Breast epithelium (tissue), 3 donors: ENCODE data around the gene LDB3.

ENCODE experiments used
- CTCF ChIP-seq, 3 donors: fragments of 450-650 bp; IDR thresholded peaks; one replicate each; pipeline ENCODE4 v1.5.1; 2016 to 2017; ENCODE audit warnings: antibody characterized with exemption in 3 of 3, mild to moderate bottlenecking in 3 of 3, moderate library complexity in 3 of 3
- POLR2A ChIP-seq: fragments of 450-650 bp; IDR thresholded peaks from one replicate; pipeline ENCODE4 v1.6.1; 2016; ENCODE audit warnings: antibody characterized with exemption, mild to moderate bottlenecking, moderate library complexity
- POLR2AphosphoS5 ChIP-seq, 3 donors: sonication (generic); formaldehyde crosslinking; IDR thresholded peaks; one replicate each; pipeline ENCODE4 v1.6.1; 2017; ENCODE audit warnings: antibody characterized with exemption in 3 of 3

GRCh38 chr10:86688398-86688921 is 20.1 kb downstream of the LDB3 start:
- TF ChIP-seq CTCF (IDR thresholded peaks at IDR 0.05) (peak; percentile 49 to 88 (median 80)), POLR2A (no peak), POLR2AphosphoS5 (IDR thresholded peaks at IDR 0.05) (no peak)
